Dermis blood vessel endothelial cell (primary cell): ENCODE results near the gene POLN. TPM values are rescaled to one million over a fixed set of nuclear protein-coding genes. Genes with fewer than 3 reads are reported as not detected.
"Not testable (repeated sequence)": the region's sequence is repeated elsewhere in the genome, so short reads cannot be mapped to it uniquely, and the experiment has no call there.

ENCODE experiments used
- DNase-seq: peaks from one replicate; pipeline ENCODE4 v3.0.0; 2010
- total RNA-seq: library from RNA; depleted of rRNA; stranded (reverse); fragments of >200 nt; gene quantifications from 2 replicates; pipeline ENCODE4 v1.2.3, GENCODE V29; 2014

The POLN gene
- total RNA-seq, 1 donor from 2014 or later = 5.8 TPM

DNA sequence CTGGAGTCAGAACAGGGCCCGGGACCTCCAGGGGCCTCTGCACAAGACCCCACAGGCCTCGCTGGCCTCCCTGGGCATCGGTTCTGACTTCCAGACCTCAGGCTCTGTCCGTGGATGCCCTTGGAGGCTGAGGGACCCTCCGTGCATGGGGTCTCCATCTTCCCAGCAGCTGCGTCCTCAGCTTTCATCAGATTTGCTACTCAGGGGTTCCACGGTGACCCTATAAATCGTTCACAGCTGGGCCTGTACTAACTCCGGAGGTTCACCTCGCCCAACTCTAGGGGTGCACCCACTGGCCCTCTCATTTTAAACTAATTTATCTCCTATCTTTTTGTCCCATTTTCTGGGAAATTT lies 33.1 kb upstream of the POLN start:
- DNase-seq = not testable (repeated sequence)

DNA sequence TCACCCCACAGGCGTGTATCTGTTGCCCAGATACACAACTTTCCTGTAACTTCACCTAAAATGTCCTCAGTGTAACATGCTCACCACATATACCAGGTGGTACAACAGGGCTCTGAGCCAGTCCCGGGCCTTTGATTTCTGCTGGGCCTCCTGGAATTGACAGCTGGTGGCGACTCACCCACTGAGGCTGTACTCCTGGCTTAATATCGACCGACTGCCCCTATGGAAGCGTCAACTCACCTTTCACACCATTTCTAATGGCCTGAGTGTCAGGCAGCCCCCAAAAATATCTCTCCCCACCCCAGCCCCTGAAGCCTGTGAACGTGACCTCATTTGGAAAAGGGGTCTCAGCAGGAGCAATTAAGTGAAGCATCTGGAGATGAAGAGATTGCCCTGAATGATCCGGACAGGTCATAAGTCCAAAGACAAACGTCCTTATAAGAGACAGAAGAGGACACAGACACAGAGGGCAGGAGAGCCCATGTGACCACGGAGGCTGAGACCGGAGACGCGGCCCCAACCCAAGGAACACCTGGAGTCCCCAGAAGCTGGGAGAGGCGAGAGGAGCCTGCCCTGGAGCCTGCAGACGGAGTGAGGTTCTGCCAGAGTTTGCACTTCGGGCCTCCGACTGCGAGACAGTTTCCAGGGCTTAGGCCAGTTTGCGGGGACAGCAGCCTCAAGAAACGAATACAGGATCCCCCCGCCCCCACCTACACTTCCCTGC lies 32.6 kb upstream of the POLN start:
- no peak for DNase-seq

DNA sequence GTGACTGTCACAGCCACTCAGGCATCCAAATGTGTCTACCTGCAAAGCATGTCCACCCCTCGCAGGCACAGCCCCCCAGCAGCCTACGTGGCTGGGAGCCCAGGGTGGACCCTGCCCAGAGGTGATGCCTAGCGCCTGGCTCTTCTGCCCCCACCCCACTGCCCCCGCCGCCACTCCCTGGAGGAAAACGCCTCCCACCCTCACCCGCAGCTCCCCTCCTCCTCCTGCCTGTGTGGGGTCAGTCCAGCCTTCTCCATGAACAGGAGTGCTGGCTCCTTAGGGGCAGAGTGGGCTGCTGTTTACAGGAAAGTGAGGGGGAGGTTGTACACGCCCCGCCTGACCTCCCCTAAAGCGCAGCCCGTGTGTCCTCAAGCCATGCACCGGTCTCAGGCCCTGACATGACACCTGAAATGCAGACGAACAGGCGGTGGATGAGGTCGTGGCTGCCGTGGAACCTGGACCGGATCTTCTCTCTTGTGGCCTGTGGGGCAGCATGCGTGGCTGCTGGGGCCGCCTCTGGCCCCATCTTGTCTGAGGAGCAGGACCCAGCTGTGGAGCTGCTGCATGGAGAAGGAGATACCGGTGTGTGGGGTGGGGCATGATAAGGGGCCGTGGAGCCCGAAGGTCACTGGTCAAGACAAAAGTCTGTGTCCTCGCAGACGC lies 31.9 kb upstream of the POLN start:
- DNase-seq = no peak

DNA sequence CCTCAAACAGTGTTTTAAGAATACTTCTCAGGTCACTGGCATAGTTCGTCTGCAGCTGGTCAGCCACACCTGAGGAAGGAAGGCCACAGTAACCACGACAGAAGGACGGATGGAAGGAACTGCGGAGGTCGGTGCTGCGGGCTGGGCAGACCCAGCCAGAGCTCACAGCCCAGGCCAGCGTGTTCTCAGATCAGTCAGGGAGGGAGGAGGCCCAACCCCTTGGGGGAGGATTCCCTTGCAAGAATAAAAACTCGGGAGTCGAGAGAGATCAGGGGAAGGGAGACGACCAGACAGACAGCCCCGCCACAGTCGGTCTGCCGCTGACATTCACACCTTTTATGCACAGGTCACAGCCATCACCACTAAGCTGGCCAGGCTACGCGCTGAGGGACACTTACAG lies 31.3 kb upstream of the POLN start:
- DNase-seq = no peak

DNA sequence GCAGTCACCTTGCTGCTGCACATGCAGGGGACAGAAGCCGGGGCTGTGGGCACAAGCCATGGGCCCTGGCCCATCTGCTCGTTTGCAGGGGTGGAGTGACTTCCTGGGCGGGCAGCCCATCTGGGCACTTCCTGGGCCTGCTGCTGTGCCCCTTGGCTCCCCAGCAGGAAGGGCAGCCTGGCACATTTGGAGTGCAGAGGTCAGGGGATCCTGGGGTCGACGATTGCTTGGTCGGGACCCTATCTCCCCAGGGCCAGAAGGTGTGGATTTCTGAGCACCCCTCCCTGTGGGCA lies 30.9 kb upstream of the POLN start:
- no peak for DNase-seq

DNA sequence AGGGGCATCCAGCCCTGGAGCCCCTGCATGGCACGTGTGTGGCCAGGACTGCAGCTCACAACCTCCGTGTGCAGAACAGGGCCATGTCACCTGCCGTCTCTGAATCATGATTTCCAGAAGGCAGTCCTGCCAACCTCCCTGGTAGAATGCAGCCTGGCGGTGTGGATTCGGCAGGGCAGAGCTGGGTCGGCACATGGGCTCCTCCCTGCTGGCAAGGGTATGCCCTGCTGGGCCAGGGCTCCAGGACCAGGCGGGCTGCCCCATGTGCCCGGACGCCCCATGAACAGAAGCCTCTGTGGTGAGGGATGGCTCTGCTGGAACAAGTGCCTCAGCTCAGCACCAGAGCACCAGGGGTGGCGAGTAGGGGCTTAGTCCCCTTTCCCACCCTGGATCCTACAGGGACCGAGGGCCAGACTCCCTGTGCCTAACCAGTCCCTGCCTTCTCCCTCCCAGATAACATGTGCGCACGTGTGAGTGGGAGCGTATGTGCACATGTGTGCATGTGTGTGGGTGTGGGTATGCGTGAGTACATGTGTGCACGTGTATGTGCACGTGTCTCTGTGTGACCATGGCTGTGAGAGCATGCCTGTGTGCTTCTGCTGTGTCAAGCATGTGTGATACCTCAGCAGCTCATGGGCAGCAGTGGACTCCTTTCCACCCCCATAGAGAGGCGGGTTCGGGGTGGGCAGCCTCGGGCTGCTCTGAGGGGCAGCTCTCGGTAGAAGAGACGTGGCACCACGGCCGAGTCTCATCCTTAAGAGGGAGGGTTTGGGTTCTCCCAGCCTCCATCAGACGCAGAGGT lies 30.3 kb upstream of the POLN start:
- DNase-seq = no peak

DNA sequence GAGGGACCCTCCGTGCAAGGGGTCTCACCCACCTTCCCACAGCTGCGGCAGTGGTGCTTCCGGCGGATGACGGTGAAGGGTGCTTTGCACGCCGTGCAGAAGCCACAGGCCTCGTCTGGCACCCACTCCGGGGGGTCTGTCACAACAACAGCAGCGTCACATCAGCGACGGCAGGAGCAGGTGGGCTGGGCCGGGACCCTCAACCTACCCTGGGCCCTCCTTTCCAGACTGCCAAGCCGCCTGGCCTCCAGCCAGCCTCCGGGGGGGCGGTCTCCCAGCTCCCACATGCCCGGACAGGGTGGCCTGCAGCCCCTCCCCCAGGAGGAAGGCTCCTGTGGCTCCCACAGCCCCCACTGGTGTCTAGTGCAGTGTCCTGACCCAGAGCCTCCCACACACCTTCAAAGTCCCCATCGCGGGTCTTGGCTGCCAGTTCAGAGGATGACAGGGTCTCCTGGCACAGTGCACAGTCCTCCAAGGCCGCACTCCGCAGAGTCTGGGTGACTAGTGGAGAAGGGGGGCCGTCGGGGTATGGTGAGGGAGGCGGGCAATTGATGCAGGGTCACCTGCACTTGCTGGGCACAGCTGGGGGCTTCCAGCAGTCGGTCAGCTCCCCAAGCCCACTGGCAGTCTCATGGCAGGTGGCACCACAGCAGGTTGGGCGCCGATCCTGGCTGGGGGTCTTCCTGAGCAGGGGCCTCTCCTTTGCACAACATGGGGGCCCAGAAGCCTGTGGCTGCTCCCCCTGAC lies 29.5 kb upstream of the POLN start:
- DNase-seq = no peak

DNA sequence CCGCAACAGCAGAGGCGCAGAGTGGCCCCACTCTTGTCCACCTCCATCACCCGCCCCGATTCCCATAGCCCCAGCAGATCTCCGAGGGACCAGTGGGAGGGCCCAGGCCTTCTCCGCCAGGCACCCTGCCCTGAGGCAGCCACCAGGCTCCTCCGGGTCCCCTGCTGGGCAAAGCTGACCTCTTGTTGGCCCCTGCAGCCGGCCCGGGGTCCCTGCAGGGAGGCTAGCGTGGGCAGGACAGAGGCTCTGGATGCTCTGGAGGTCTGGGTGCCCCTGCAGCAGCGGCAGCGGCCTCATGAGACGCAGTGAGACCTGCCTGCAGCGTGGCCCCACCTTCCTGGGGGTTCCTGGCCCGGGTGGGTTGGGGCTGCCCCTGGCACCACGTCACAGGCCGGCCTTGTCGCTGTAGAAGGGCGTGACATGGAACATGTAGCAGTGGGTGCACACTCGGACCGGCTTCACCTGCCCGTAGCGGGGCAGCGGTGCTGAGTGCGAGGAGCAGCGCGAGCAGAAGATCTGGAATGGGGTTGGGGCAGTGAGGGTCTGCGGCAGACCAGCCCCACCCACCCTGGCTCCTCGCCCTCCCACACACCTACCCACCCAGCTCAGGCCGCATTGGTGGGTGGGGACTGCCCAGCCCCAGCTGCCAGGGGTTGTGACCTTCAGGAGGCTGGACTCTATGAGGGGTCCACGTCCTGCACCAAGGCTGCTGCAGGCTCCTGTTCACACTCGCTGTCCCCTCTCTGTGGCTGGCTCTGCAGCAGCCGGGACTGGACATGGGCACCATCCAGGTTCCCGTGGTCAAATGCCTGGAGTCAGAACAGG lies 28.6 kb upstream of the POLN start:
- DNase-seq = no peak

DNA sequence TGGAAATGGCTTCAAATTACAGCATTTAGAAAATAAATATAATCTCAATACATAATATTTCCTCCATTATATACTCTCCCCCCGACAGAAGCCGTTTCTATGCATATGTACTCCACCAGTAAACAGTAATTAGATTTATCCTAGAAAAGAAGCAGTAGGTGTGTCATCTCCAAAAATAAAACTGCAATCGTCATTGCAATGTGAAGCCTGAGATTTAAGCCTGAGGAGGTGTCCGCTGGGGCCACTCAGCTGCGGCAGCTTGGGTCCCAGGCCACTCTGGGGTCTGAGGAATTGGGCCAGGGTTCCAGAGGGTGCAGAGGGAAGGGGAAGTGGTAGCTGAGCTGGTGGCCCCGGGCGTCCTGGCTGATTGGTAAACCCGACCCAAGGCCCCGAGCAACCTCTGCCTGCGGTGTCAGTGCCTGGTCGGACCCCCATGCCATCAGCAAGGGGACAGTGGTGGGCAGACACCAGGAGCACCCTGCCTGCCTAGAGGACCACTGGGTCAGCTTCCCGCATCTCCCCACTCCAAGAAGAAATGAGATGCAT lies 27.8 kb upstream of the POLN start:
- DNase-seq = no peak

DNA sequence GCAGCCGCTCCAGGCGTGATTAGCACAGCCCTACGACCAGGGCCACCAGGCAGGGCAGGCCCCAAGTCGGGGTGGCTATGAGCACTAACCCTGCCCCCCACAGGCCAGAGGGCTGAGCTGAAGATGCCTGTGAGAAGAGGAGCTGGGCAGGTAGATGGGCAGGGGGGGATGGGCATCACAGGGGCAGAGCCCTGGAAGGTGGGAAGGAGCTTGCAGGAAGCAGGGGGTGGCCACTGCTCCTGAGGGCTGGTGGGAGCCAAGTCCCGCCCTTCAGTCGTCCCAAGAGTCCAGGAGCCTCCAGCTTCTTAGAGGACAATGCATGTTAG lies 27.2 kb upstream of the POLN start:
- DNase-seq = no peak

DNA sequence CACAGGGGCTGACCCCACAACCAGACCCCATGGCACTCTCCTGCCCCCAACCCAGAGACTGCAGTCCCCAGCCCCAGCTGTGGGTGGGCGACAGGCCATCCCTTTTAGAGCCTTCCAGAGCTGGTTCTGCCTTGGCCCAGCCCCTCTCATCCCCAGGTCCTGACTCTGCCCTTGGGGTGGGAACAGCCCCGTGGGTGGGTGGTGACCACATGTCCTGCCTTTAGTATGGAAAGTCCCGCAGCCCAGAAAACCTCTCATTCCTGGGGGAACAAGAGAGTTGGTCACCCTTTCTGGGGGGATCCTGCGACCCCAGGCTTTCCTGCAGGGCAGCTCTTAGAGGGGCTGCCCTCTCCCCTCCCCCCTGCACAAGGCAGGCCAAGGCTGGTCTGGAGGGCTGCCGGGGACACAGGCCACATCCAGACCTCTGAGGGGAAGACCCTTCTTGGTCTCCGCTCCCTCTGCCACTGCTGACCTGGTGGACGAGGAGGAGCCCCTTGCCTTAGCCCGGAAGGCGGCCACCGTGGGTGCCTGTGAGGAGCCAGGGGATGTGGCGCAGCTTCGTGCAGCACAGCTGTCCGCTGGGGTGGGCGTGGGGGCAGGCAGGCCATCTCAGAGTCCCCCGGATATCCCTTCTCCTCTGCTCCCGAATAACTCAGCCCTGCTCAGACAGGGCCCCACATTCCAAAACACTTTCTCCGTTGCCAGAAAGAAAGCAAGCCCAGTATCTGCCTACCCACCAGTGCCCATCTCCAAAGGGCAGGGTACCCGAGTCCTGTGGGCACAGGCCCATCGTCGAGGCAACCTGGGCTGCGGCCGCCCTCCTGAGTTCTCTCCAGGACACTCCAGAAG lies 26.7 kb upstream of the POLN start:
- no peak for DNase-seq

DNA sequence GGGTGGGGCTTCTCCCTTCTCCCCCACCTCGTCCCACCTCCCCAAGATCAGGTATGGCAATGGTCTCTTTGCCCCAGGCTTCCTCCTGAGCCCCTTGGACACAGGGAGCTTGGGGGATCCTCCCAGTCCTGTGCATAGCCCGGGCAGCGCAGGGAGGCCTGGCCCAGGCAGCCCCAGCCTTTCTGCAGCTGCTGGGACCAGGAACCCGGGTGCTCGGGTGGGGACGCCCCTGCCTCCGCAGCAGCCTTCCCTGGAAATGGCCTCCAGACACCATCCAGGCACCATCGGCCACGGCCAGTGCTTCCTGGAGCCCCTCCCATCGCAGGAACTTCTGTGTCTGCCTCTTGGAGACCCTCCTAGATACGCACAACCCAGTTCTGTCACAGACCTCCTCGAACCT lies 25.9 kb upstream of the POLN start:
- no peak for DNase-seq

DNA sequence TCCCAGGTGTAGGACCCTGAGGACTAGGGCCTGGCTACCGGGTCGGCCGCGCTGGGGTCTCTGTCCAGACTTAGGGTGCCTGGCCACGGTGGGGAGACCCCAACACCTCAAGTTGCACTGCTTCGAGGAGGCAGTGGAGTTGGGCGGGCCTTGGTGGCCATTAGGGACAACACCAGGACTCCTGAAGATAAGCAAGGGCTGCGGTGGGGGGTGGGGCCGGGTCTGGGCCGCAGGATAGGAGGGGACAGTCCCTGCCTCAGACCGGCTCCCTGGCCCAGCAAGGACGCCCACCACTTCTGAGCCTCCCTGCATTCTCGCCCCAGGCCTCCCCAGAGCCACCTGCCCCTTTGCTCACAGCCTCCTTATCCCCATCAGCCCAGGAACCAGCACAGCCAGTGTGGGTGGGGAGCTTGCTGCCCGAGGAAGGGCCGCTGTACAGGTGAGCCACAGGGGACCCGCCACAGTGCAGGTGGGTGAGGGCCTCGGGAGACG lies 25.4 kb upstream of the POLN start:
- DNase-seq = no peak

DNA sequence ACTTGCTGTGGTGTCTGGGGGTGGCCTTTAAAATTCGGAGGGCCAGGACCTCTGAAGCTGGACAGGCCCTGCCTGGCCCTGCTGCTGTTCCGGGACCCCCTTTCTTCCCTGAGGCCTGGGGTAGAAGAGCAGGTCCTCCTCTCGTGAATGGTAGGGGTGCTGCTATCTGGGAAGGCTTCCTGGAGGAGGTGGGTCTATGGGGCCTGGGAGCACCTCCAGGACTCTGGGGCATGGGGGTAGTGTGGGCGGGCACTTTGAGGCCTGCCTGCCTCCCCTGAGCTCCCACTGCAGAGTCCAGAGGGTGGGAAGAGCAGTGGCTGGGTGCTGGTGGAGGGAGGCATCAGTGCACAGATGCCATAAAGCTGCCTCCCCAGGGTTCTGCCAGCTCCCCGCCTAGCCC lies 24.9 kb upstream of the POLN start:
- DNase-seq = no peak

DNA sequence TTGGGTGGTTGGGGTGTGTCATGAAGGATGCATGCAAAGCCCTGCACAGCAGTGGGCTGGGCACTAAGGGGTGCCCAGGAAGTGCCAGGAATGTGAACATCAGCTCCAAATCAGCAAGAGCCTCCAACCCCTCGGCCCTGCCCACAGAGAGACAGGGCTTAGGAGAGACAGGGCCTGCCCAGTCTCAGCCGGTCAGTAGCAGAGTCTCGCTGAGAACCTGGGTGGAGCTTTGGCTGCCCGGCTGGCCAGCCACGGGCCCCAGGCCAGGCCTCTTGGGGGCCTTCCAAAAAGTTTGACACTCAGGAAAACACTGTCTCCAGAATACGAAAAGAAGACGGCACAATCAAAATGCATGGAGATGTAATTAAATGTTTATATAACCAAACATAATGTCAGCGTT lies 24.3 kb upstream of the POLN start:
- DNase-seq = no peak

DNA sequence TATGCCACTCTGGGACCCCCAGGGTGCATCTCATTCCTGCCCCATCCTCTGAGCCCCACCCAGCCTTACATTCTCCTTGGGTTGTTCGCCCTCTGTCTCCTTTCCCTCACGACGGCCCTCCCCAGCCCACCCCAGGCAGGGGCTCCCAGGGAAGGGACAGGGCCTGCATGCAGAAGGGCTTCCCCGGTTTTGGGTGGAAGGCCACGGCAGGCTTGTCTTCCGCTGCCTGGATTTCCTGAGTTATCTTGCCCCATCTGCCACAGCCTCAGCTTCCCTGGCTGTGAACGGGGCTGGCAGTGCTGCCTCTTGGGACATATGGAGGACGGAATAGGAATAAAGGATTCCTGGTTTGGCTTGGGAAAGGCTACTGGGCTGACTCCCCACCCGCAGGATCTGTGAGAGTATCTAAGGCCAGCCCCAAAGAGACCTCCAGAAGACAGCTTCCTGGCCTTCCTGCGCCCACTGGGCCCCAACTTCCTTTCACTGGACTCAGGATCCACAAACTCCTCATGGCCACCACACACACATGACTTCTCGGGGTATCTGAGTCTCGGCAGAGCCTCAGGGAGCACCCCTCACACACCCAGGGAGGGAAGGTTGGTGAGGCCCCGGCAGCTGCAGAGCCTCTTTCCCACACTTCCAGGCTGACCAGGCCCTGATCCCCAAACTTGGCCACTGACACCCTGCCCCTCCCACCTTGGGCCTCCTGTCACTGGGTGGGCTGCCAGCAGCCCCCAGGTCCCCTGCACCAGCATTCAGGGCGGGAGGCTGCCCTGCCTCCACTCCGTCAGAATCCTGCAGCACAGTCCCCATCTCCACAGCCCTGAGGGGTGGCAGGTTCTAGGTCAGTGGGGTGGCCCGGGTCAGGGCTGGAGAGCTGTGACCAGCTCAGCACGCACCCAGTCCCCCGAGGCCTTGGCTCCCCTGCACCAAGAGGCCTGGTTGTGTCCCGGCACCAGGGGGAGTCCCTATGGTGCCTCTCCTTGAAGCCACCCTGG lies 23.5 kb upstream of the POLN start:
- no peak for DNase-seq

DNA sequence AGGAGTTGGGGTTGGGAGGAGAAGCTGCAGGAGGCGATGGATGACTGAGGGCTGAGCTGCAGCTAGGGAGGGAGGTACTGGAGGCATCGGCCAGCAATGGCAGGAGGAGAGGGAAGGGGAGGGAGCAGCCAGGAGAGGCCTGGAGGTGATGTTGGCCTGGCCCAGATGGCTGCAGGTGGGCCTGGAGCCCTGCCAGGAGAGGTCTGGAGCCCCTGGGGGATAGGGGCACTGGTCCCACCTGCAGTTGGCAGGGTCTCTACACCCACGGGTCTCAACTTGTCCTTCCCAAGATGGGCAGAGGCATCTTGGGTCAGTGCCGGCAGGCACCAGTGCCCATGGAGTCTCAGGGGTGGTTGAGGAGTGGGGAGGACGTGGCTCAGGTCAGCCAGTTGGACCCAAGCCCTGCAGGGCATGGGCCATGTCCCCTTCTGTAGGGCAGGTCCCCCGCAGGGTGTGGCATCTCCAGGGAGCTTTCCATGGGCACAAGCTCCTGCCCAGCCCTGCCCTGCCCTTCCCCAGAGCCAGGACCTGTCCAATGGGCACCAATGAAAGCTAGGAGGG lies 22.6 kb upstream of the POLN start:
- DNase-seq = no peak

DNA sequence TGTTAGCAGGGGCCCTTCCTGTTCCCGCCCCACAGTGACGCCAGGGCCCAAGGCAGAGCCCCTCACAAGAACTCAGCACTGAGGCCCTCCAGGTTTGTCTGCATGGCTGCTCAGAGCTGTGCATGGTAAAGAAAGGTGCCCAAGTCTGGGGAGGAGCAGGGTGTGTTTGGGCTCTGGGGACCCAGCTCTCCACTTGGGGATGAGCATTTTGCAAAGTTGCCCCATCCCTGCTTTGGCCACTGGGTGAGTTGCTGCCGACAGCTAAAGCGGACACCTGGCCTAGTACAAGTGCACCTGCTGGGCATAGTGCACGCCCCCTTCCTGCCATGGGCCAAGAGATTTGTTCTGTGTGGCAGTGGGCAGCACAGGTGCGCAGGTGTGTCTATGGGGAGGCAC lies 22.0 kb upstream of the POLN start:
- no peak for DNase-seq

DNA sequence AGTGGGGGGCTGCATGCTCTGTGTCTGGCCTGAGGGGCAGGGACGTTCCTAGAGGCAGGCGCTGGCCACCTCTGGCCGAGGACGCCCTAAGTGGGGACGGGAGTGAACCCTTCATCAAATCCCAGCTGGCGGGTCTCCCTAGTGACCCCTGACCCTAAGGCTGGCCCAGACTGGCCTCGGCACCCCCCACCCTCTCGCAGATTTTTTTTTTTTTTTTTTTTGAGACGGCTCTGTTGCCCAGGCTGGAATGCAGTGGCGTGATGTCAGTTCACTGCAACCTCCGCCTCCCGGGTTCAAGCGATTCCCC lies 21.0 kb upstream of the POLN start:
- DNase-seq = no peak
